Keratinocyte (primary cell): ENCODE data around the gene AGAP1.

Experiments
- CTCF ChIP-seq, 3 experiments: IDR thresholded peaks in 1 of 3; conservative IDR thresholded peaks in 1 of 3; optimal IDR thresholded peaks in 1 of 3; 2 replicates in 2 of 3; 3 replicates in 1 of 3; pipeline versions ENCODE3 to v1.5.1; 2011; ENCODE audit warnings: low read length in 3 of 3, mild to moderate bottlenecking in 3 of 3, moderate library complexity in 2 of 3, control low read depth in 1 of 3, inconsistent platforms in 1 of 3; ENCODE audit not compliant: insufficient read depth in 2 of 3; ENCODE audit errors: extremely low read depth in 1 of 3
- EZH2 ChIP-seq: IDR thresholded peaks from one replicate; pipeline ENCODE4 v1.6.1; 2012; ENCODE audit warnings: inconsistent platforms, mild to moderate bottlenecking, low read length, moderate library complexity

GRCh38 chr2:235766278-235766677 lies 272.4 kb downstream of the AGAP1 start:
- TF ChIP-seq CTCF (optimal IDR thresholded peaks at IDR 0.05 in 1 of 3, IDR thresholded peaks at IDR 0.05 in 1 of 3, conservative IDR thresholded peaks at IDR 0.05 in 1 of 3; ENCODE audit: extremely low read depth in 1 of 3, insufficient read depth in 2 of 3, low read length in 3 of 3) (peak; percentile 75 to 87 (median 77)), EZH2 (no peak)
